Neuronal stem cell (in vitro differentiated cells): ENCODE measurements around the gene SLC4A7.

Source experiments
- DNase-seq: peaks from one replicate; pipeline ENCODE4 v3.0.0-alpha.2; 2013; ENCODE audit warnings: low spot score
- H2AFZ ChIP-seq: one replicate; pipeline ENCODE4 v1.6.1; 2013; ENCODE audit warnings: mild to moderate bottlenecking, low read length, inconsistent platforms
- H2AK5ac ChIP-seq: 2 replicates; pipeline ENCODE4 v1.6.1; 2013; ENCODE audit warnings: low read depth, mild to moderate bottlenecking, inconsistent platforms, low read length, moderate library complexity, mixed read lengths
- H2BK120ac ChIP-seq: 2 replicates; pipeline ENCODE4 v1.6.1; 2013; ENCODE audit warnings: low read depth, mild to moderate bottlenecking, inconsistent platforms, low read length, moderate library complexity, mixed read lengths
- H2BK12ac ChIP-seq: one replicate; pipeline ENCODE4 v1.6.1; 2013; ENCODE audit warnings: low read length, inconsistent platforms
- H2BK15ac ChIP-seq: 2 replicates; pipeline ENCODE4 v1.6.1; 2013; ENCODE audit warnings: mild to moderate bottlenecking, low read length, inconsistent platforms, mixed read lengths
- H2BK5ac ChIP-seq: one replicate; pipeline ENCODE4 v1.6.1; 2013; ENCODE audit warnings: inconsistent platforms, mild to moderate bottlenecking, low read length, moderate library complexity
- H3K14ac ChIP-seq: one replicate; pipeline ENCODE4 v1.6.1; 2013; ENCODE audit warnings: low read length, inconsistent platforms
- H3K18ac ChIP-seq: 2 replicates; pipeline ENCODE4 v1.6.1; 2013; ENCODE audit warnings: low read length, inconsistent platforms
- H3K23ac ChIP-seq: 2 replicates; pipeline ENCODE4 v1.6.1; 2013; ENCODE audit warnings: low read depth, mild to moderate bottlenecking, mixed read lengths, low read length, inconsistent platforms; ENCODE audit not compliant: poor library complexity
- H3K27ac ChIP-seq: replicated peaks from 3 replicates; pipeline ENCODE4 v1.5.1; 2013; ENCODE audit warnings: low read length, inconsistent platforms
- H3K27me3 ChIP-seq, 3 experiments: 2 replicates each; pipeline ENCODE4 v1.6.1; 2013; ENCODE audit warnings: low read length in 3 of 3, mild to moderate bottlenecking in 2 of 3, inconsistent platforms in 1 of 3, low read depth in 1 of 3, mixed read lengths in 1 of 3, moderate library complexity in 1 of 3; ENCODE audit not compliant: control insufficient read depth in 3 of 3, insufficient read depth in 3 of 3
- H3K36me3 ChIP-seq, 2 donors: replicated peaks in 1 of 2; 2 replicates each; pipeline ENCODE4 v1.6.1; 2013; ENCODE audit warnings: low read length in 2 of 2; ENCODE audit not compliant: control insufficient read depth in 2 of 2, insufficient read depth in 2 of 2
- H3K4ac ChIP-seq: 2 replicates; pipeline ENCODE4 v1.6.1; 2013; ENCODE audit warnings: inconsistent platforms, mild to moderate bottlenecking, low read length, moderate library complexity
- H3K4me1 ChIP-seq, 2 donors: 1 replicate in 1 of 2; 2 replicates in 1 of 2; pipeline ENCODE4 v1.6.1; 2013; ENCODE audit warnings: low read length in 2 of 2, low read depth in 1 of 2; ENCODE audit not compliant: control insufficient read depth in 2 of 2, insufficient read depth in 1 of 2
- H3K4me2 ChIP-seq: one replicate; pipeline ENCODE4 v1.6.1; 2013; ENCODE audit warnings: mild to moderate bottlenecking, low read length, inconsistent platforms; ENCODE audit not compliant: insufficient read depth, poor library complexity, severe bottlenecking
- H3K4me3 ChIP-seq, 2 donors: 2 replicates each; pipeline ENCODE4 v1.5.1; 2013; ENCODE audit warnings: low read length in 2 of 2, mild to moderate bottlenecking in 2 of 2, inconsistent platforms in 1 of 2, moderate library complexity in 1 of 2
- H3K79me1 ChIP-seq: one replicate; pipeline ENCODE4 v1.6.1; 2013; ENCODE audit warnings: low read depth, mild to moderate bottlenecking, inconsistent platforms, low read length, moderate library complexity
- H3K9ac ChIP-seq: one replicate; pipeline ENCODE4 v1.6.1; 2013; ENCODE audit warnings: mild to moderate bottlenecking, low read depth, low read length, inconsistent platforms; ENCODE audit not compliant: poor library complexity
- H3K9me3 ChIP-seq, 2 donors: replicated peaks in 1 of 2; 2 replicates each; pipeline versions ENCODE3 to v1.6.1; 2013; ENCODE audit warnings: low read length in 2 of 2, mild to moderate bottlenecking in 2 of 2, inconsistent platforms in 1 of 2, low read depth in 1 of 2, mixed read lengths in 1 of 2, moderate library complexity in 1 of 2; ENCODE audit not compliant: control insufficient read depth in 2 of 2, insufficient read depth in 1 of 2
- H4K8ac ChIP-seq: one replicate; pipeline ENCODE4 v1.6.1; 2013; ENCODE audit warnings: low read depth, mild to moderate bottlenecking, inconsistent platforms, low read length, moderate library complexity
- H4K91ac ChIP-seq: one replicate; pipeline ENCODE4 v1.6.1; 2013; ENCODE audit warnings: low read length, low read depth, mild to moderate bottlenecking, inconsistent platforms; ENCODE audit not compliant: poor library complexity
- WGBS, 2 donors: extraction: QIAGEN DNeasy Blood & Tissue Kit; methylation state at CpG; one replicate each; pipeline ENCODE4 v1.1.7; 2013; ENCODE audit warnings: missing lambda C conversion rate in 2 of 2, mixed read lengths in 1 of 2; ENCODE audit not compliant: insufficient read length in 2 of 2, insufficient replicate concordance in 1 of 2; ENCODE audit errors: extremely low coverage in 2 of 2; 5-methylcytosine and 5-hydroxymethylcytosine counted together

The SLC4A7 gene

DNA sequence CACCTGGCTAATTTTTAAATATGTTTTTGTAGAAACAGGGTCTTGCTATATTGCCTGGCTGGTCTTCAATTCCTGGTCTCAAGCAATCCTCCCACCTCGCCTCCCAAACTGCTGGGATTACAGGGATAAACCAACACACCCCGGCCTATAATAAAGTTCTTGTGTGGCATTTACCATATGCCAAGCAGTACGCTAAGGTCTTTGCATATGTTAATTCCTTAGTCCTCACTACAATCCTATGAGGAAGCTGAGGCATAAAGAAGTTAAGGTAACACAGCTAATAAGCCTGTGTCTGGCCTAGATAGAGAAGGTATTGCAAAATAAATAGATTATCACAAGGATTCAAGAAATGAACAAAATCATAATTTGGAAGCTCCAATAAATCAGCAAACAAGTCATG lies 17.6 kb upstream of the SLC4A7 start:
- Histone ChIP-seq H2BK5ac (no peak overlapping the region), H2BK15ac (no peak overlapping the region), H3K4me3 (no peak overlapping the region), H4K91ac (no peak overlapping the region), H3K36me3 (no peaks in the 10 kb centered on the region), H2AK5ac (no peak overlapping the region), H3K79me1 (no peaks in the 10 kb centered on the region), H3K4me1 (no peaks in the 10 kb centered on the region), H3K27ac (no peak overlapping the region), H3K9me3 (no peaks in the 10 kb centered on the region), H3K4ac (no peak overlapping the region), H4K8ac (no peak overlapping the region), H3K14ac (no peak overlapping the region), H3K18ac (no peak overlapping the region), H2BK12ac (no peak overlapping the region), H2BK120ac (no peak overlapping the region), H3K4me2 (no peak overlapping the region), H3K9ac (no peak overlapping the region), H3K27me3 (no peaks in the 10 kb centered on the region), H3K23ac (no peak overlapping the region), H2AFZ (no peak overlapping the region)
- WGBS, 2 donors = no CpG with 5 or more reads among the region's 3 CpGs
- DNase-seq = no peak

DNA sequence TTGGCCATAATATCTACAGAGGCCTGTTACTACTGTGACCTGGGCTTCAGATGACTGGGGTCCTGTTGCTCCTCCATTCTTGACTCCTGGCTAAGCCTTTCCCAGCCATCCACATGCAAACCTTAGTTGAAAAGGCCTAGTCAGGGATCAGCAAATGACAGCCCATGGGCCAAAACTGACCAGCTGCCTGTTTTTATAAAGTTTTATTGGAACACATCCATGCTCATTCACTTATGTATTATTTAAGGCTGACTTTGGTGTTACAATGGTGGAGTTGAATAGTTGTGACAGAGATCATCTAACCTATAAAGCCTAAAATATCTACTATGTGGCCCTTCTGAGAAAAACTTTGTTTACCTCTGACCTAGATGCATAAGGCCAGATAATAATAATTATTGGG lies 16.8 kb upstream of the SLC4A7 start:
- Histone ChIP-seq H2BK5ac (no peak overlapping the region), H3K4me3 (no peak overlapping the region), H2BK15ac (no peak overlapping the region), H3K4me1 (no peaks in the 10 kb centered on the region), H3K79me1 (no peaks in the 10 kb centered on the region), H2BK12ac (no peak overlapping the region), H3K27ac (no peak overlapping the region), H4K91ac (no peak overlapping the region), H3K4ac (no peak overlapping the region), H3K14ac (no peak overlapping the region), H3K27me3 (no peaks in the 10 kb centered on the region), H2BK120ac (no peak overlapping the region), H3K23ac (no peak overlapping the region), H3K18ac (no peak overlapping the region), H3K9ac (no peak overlapping the region), H3K9me3 (no peaks in the 10 kb centered on the region), H2AFZ (no peak overlapping the region), H3K36me3 (no peaks in the 10 kb centered on the region), H3K4me2 (no peak overlapping the region), H2AK5ac (no peak overlapping the region), H4K8ac (no peak overlapping the region)
- no peak for DNase-seq

DNA sequence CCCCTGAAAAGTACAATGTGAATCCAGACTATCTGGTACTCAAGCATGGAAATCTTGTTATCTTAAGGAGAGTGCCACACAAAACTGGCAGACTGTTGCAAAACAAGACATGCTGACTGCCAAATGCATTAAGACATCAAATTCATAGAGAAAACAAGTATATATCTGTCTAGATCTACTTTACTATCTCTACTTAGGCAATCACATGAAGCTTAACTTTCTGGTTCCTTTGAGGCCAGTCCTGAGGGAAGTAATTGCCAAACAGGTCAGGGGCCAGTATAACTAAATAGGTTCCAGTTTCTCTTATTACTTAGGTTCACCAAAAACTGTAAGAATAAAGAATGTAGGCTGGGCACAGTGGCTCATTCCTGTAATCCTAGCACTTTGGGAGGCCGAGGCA lies 15.9 kb upstream of the SLC4A7 start:
- Histone ChIP-seq H3K4me3 (no peak overlapping the region), H3K18ac (no peak overlapping the region), H3K27ac (no peak overlapping the region), H3K14ac (no peak overlapping the region), H2BK5ac (no peak overlapping the region), H3K23ac (no peak overlapping the region), H3K36me3 (no peaks in the 10 kb centered on the region), H3K9me3 (no peaks in the 10 kb centered on the region), H3K9ac (no peak overlapping the region), H3K79me1 (no peaks in the 10 kb centered on the region), H4K8ac (no peak overlapping the region), H2BK12ac (no peak overlapping the region), H3K4me1 (no peaks in the 10 kb centered on the region), H2AFZ (no peak overlapping the region), H2AK5ac (no peak overlapping the region), H3K4me2 (no peak overlapping the region), H2BK15ac (no peak overlapping the region), H3K27me3 (no peaks in the 10 kb centered on the region), H2BK120ac (no peak overlapping the region), H3K4ac (no peak overlapping the region), H4K91ac (no peak overlapping the region)
- WGBS, 2 donors = no CpG with 5 or more reads among the region's 1 CpG
- DNase-seq = no peak

DNA sequence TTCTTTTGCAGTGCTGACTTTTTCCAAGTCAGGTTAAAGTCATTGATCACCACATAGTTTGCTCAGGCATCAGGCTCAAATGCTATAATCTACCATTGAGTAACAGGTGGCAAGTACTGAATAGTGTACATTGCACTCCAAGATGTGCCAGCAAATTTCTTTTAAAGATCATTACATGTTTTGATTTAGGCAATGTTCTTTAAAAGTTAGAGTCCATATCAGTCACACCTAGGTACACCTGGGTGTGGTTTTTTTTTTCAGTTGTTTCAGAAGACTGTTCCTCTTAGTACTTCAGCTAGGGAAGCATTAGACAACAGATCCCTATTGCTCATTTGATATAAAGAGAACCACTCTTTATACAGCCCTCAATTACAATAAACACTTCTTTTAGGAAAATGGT lies 10.6 kb upstream of the SLC4A7 start:
- H2BK15ac ChIP-seq = no peak overlapping the region
- no peak overlapping the region for H3K18ac ChIP-seq
- no peak overlapping the region for H3K9ac ChIP-seq
- H3K27me3 ChIP-seq = no peaks in the 10 kb centered on the region
- no peak overlapping the region for H2BK5ac ChIP-seq
- H2AK5ac ChIP-seq = no peak overlapping the region
- H2AFZ ChIP-seq = no peak overlapping the region
- no peak overlapping the region for H4K8ac ChIP-seq
- no peak overlapping the region for H4K91ac ChIP-seq
- H3K23ac ChIP-seq = no peak overlapping the region
- no peaks in the 10 kb centered on the region for H3K79me1 ChIP-seq
- H3K4me1 ChIP-seq = no peaks in the 10 kb centered on the region
- no peaks in the 10 kb centered on the region for H3K36me3 ChIP-seq
- H2BK12ac ChIP-seq = no peak overlapping the region
- no peak overlapping the region for H2BK120ac ChIP-seq
- no peak overlapping the region for H3K27ac ChIP-seq
- no peak for DNase-seq
- no peaks in the 10 kb centered on the region for H3K9me3 ChIP-seq
- no peak overlapping the region for H3K4me2 ChIP-seq
- H3K4ac ChIP-seq = no peak overlapping the region
- H3K14ac ChIP-seq = no peak overlapping the region
- no peak overlapping the region for H3K4me3 ChIP-seq
